Thyroid gland (tissue), 4 donors: ENCODE results near the gene ABHD2. TPM values are rescaled to one million over a fixed set of nuclear protein-coding genes. Genes with fewer than 3 reads are reported as not detected.

Source experiments
- DNase-seq, 2 donors: peaks; one replicate each; pipeline ENCODE4 v3.0.0-alpha.2; 2019
- H3K27ac ChIP-seq, 3 donors: fragments of 200-600 bp; sonication (generic); 1 replicate in 2 of 3; 2 replicates in 1 of 3; pipeline ENCODE4 v1.5.1; 2016 to 2019; ENCODE audit warnings: mild to moderate bottlenecking in 1 of 3, moderate library complexity in 1 of 3
- H3K27me3 ChIP-seq: fragments of 200-600 bp; sonication (generic); one replicate; pipeline ENCODE4 v1.5.1; 2019
- H3K36me3 ChIP-seq, 2 donors: fragments of 200-600 bp; sonication (generic); one replicate each; pipeline ENCODE4 v1.5.1; 2016 to 2019
- H3K4me1 ChIP-seq, 2 donors: fragments of 200-600 bp; sonication (generic); one replicate each; pipeline ENCODE4 v1.5.1; 2017 to 2019
- H3K4me3 ChIP-seq, 3 donors: fragments of 200-600 bp; sonication (generic); replicated peaks in 1 of 3; 1 replicate in 2 of 3; 2 replicates in 1 of 3; pipeline ENCODE4 v1.5.1; 2016; ENCODE audit warnings: mild to moderate bottlenecking in 1 of 3
- H3K9me3 ChIP-seq: fragments of 200-600 bp; sonication (generic); one replicate; pipeline ENCODE4 v1.5.1; 2017
- CTCF ChIP-seq, 6 experiments: fragments of 200-600 bp in 3 of 6; fragments of 450-650 bp in 3 of 6; sonication (generic) in 3 of 6; IDR thresholded peaks; one replicate each; pipeline ENCODE4 v1.5.1; 2016 to 2019; ENCODE audit warnings: antibody characterized with exemption in 6 of 6, mild to moderate bottlenecking in 2 of 6, inconsistent platforms in 1 of 6, moderate library complexity in 1 of 6
- POLR2A ChIP-seq, 2 donors: fragments of 450-650 bp; IDR thresholded peaks; one replicate each; pipeline ENCODE4 v1.6.1; 2017; ENCODE audit warnings: antibody characterized with exemption in 2 of 2, mild to moderate bottlenecking in 2 of 2, moderate library complexity in 1 of 2
- WGBS, 2 donors: methylation state at CpG; one replicate each; pipeline ENCODE4 v1.1.5; 2017; 5-methylcytosine and 5-hydroxymethylcytosine counted together
- intact Hi-C: fragments of 100-400 bp; cut with DNase I; formaldehyde crosslinking; loops from one replicate; pipeline ENCODE4 v1.15.1; 2023
- total RNA-seq, 4 donors: library from RNA; depleted of rRNA; stranded (reverse); fragments of >200 nt; gene quantifications; one replicate each; pipeline ENCODE4 v1.2.3, GENCODE V29; 2016

The ABHD2 gene
- total RNA-seq, 4 donors from 2014 or later, result 52.0 to 74.4 (median 66.2) TPM

- Histone ChIP-seq H3K27ac (no peak overlapping the region), H3K36me3 (no peaks in the 10 kb centered on the region), H3K27me3 (no peaks in the 10 kb centered on the region), H3K4me1 (peaks cover 4 to 22% of the 10 kb centered on the region in 2 donors), H3K4me3 (no peak overlapping the region), H3K9me3 (no peaks in the 10 kb centered on the region)
- DNase-seq, result no peak
- intact Hi-C loops, result no loop called here
- TF ChIP-seq POLR2A (IDR thresholded peaks at IDR 0.05) (no peak), CTCF (IDR thresholded peaks at IDR 0.05) (no peak)
- WGBS, 2 donors, result 90 to 93% methylated on average over 19 to 20 of the region's 20 CpGs
Observed at GRCh38 chr15:89201465-89202005, 113.3 kb downstream of the ABHD2 start.

GRCh38 chr15:89203705-89204273 lies 115.5 kb downstream of the ABHD2 start:
- Histone ChIP-seq H3K27me3 (no peaks in the 10 kb centered on the region), H3K4me1 (peaks cover 0 to 8% of the 10 kb centered on the region in 2 donors), H3K36me3 (no peaks in the 10 kb centered on the region), H3K4me3 (no peak overlapping the region), H3K27ac (no peak overlapping the region), H3K9me3 (no peaks in the 10 kb centered on the region)
- 62 to 69% methylated on average over 2 of the region's 2 CpGs for WGBS, 2 donors
- intact Hi-C loops, result no loop called here
- TF ChIP-seq POLR2A (IDR thresholded peaks at IDR 0.05), result no peak
- no peak for TF ChIP-seq CTCF (IDR thresholded peaks at IDR 0.05)
- DNase-seq, result no peak

GRCh38 chr15:89205991-89206585 lies 117.8 kb downstream of the ABHD2 start:
- WGBS, 2 donors, result 76 to 80% methylated on average over 14 of the region's 14 CpGs
- Histone ChIP-seq H3K27ac (no peak overlapping the region), H3K9me3 (no peaks in the 10 kb centered on the region), H3K27me3 (no peaks in the 10 kb centered on the region), H3K4me3 (no peak overlapping the region), H3K36me3 (no peaks in the 10 kb centered on the region), H3K4me1 (peaks cover 0 to 7% of the 10 kb centered on the region in 2 donors)
- TF ChIP-seq POLR2A (IDR thresholded peaks at IDR 0.05), result no peak
- TF ChIP-seq CTCF (IDR thresholded peaks at IDR 0.05), result no peak
- no peak for DNase-seq
- intact Hi-C loops, result loop anchor here (5.0 kb wide), 1 partner anchor 221 kb away; no protein-coding TSS in a partner anchor

- 1 to 11% methylated on average over 4 to 14 of the region's 14 CpGs for WGBS, 2 donors
- Histone ChIP-seq H3K27me3 (no peaks in the 10 kb centered on the region), H3K36me3 (no peaks in the 10 kb centered on the region), H3K4me3 (no peak overlapping the region), H3K9me3 (no peaks in the 10 kb centered on the region), H3K27ac (no peak overlapping the region), H3K4me1 (peaks cover 0 to 7% of the 10 kb centered on the region in 2 donors)
- DNase-seq, result peak; percentile 73 to 78
- TF ChIP-seq POLR2A (IDR thresholded peaks at IDR 0.05) (no peak), CTCF (IDR thresholded peaks at IDR 0.05) (peak; percentile 80 to 98 (median 88))
- intact Hi-C loops, result loop anchor here (5.0 kb wide), 1 partner anchor 220 kb away; no protein-coding TSS in a partner anchor
Observed at GRCh38 chr15:89206908-89207331, 118.7 kb downstream of the ABHD2 start.

- Histone ChIP-seq H3K4me3 (no peak overlapping the region), H3K36me3 (no peaks in the 10 kb centered on the region), H3K9me3 (no peaks in the 10 kb centered on the region), H3K27me3 (no peaks in the 10 kb centered on the region), H3K27ac (no peak overlapping the region), H3K4me1 (peaks cover 0 to 7% of the 10 kb centered on the region in 2 donors)
- intact Hi-C loops, result loop anchor here (5.0 kb wide), 1 partner anchor 219 kb away; no protein-coding TSS in a partner anchor
- TF ChIP-seq POLR2A (IDR thresholded peaks at IDR 0.05) (no peak), CTCF (IDR thresholded peaks at IDR 0.05) (no peak)
- DNase-seq, result no peak
Observed at GRCh38 chr15:89208256-89208655, 120.0 kb downstream of the ABHD2 start.
